K562 (cell line): ENCODE measurements around the gene FAM193A. TPM values are rescaled to one million over a fixed set of nuclear protein-coding genes. Genes with fewer than 3 reads are reported as not detected.

Source experiments
- ATAC-seq: fragments of 200-7000 bp; cut with Tn5 transposase; 3 replicates; pipeline ENCODE4 v1.9.1; 2020; ENCODE audit warnings: moderate library complexity
- BruUV-seq: library from RNA; stranded (reverse); fragments of 400-500 nt; replicated peaks from 2 replicates; lab custom pipeline; 2021; lab: Mats Ljungman, UMichigan
- CTCF ChIA-PET: fragments of 300-600 bp; formaldehyde crosslinking; extraction: SDS; loops from one replicate; lab custom pipeline; 2021; ENCODE audit warnings: low intra/inter-chr PET ratio; lab: Yijun Ruan, JAX
- POLR2A ChIA-PET: fragments of 300-600, 350-650 bp; sonication (Branson Sonifier 250); formaldehyde crosslinking; extraction: SDS; loops from one replicate; lab custom pipeline; 2021; ENCODE audit warnings: antibody characterized with exemption, inconsistent platforms; lab: Yijun Ruan, JAX
- DNase-seq, 4 experiments: peaks; one replicate each; pipeline versions ENCODE4 v3.0.0 to v3.0.0-alpha.2; 2011 to 2018; ENCODE audit warnings: low spot score in 3 of 4, mixed read lengths in 3 of 4; ENCODE audit errors: extremely low read depth in 1 of 4
- FAIRE-seq: peaks from 2 replicates; lab custom pipeline; 2011; peaks lifted over from hg19 to GRCh38; lab: Jason Lieb, UNC
- H2AFZ ChIP-seq: 2 replicates; pipeline ENCODE4 v1.6.0; 2011; ENCODE audit warnings: low read depth, low read length, control low read depth, inconsistent platforms
- H3K27ac ChIP-seq: fragments of 200-600 bp; 3 replicates; pipeline ENCODE4 v1.8.0; 2011; ENCODE audit warnings: low read depth, mild to moderate bottlenecking, control low read depth, inconsistent platforms, low read length, moderate library complexity, mixed read lengths; ENCODE audit errors: extremely low read depth
- H3K27me3 ChIP-seq, 2 experiments: fragments of 300-600 bp in 1 of 2; 2 replicates in 1 of 2; 3 replicates in 1 of 2; pipeline versions ENCODE4 v1.6.0 to v1.8.0; 2011; ENCODE audit warnings: inconsistent platforms in 2 of 2, low read length in 2 of 2, mild to moderate bottlenecking in 1 of 2, mixed read lengths in 1 of 2, moderate library complexity in 1 of 2; ENCODE audit not compliant: control insufficient read depth in 2 of 2, insufficient read depth in 2 of 2
- H3K36me3 ChIP-seq: fragments of 300-600 bp; 3 replicates; pipeline ENCODE4 v1.8.0; 2011; ENCODE audit warnings: mild to moderate bottlenecking, low read length, inconsistent platforms; ENCODE audit not compliant: control insufficient read depth, insufficient read depth
- H3K4me1 ChIP-seq, 2 experiments: fragments of 200-600 bp in 1 of 2; replicated peaks in 1 of 2; 2 replicates in 1 of 2; 3 replicates in 1 of 2; pipeline versions ENCODE4 v1.5.1 to v1.8.0; 2011; ENCODE audit warnings: inconsistent platforms in 2 of 2, low read length in 2 of 2, mild to moderate bottlenecking in 1 of 2, mixed read lengths in 1 of 2, moderate library complexity in 1 of 2; ENCODE audit not compliant: control insufficient read depth in 2 of 2, insufficient read depth in 2 of 2
- H3K4me2 ChIP-seq: 2 replicates; pipeline ENCODE4 v1.6.1; 2011; ENCODE audit warnings: low read length, control low read depth, inconsistent platforms, mixed read lengths; ENCODE audit not compliant: insufficient read depth
- H3K4me3 ChIP-seq: fragments of 200-600 bp; sonication (generic), shearing (Covaris generic); 2 replicates; pipeline ENCODE4 v1.5.1; 2016; ENCODE audit warnings: control low read depth, inconsistent platforms
- H3K79me2 ChIP-seq: fragments of 200-600 bp; 3 replicates; pipeline ENCODE4 v1.8.0; 2011; ENCODE audit warnings: low read length, inconsistent platforms; ENCODE audit not compliant: control insufficient read depth, insufficient read depth
- H3K9ac ChIP-seq, 2 experiments: 2 replicates each; pipeline versions ENCODE4 v1.6.0 to v1.6.1; 2011; ENCODE audit warnings: low read depth in 2 of 2, low read length in 2 of 2, control low read depth in 1 of 2, inconsistent platforms in 1 of 2, mild to moderate bottlenecking in 1 of 2, mixed read lengths in 1 of 2; ENCODE audit not compliant: insufficient read depth in 1 of 2
- H3K9me1 ChIP-seq: one replicate; pipeline ENCODE4 v1.6.0; 2011; ENCODE audit warnings: inconsistent platforms, mild to moderate bottlenecking, low read length, moderate library complexity; ENCODE audit not compliant: control insufficient read depth, insufficient read depth
- H3K9me3 ChIP-seq: replicated peaks from 2 replicates; pipeline ENCODE4 v1.5.1; 2011; ENCODE audit warnings: low read depth, low read length, inconsistent platforms; ENCODE audit not compliant: control insufficient read depth, insufficient read depth
- H4K20me1 ChIP-seq: replicated peaks from 2 replicates; pipeline ENCODE4 v1.6.1; 2011; ENCODE audit warnings: low read length, inconsistent platforms, mixed read lengths; ENCODE audit not compliant: control insufficient read depth, insufficient read depth
- FOS ChIP-seq: IDR thresholded peaks from 3 replicates; pipeline ENCODE4 v1.6.1; 2011; ENCODE audit not compliant: insufficient read length; ENCODE audit errors: extremely low read depth
- RAD51 ChIP-seq: fragments of 450-650 bp; IDR thresholded peaks from 2 replicates; pipeline ENCODE4 v1.7.1; 2016; ENCODE audit warnings: low read depth, mild to moderate bottlenecking, borderline replicate concordance
- SMARCA5 ChIP-seq: fragments of 450-650 bp; IDR thresholded peaks from 2 replicates; pipeline ENCODE4 v1.6.1; 2016
- SPI1 ChIP-seq: IDR thresholded peaks from 2 replicates; pipeline ENCODE4 v1.6.1; 2011; ENCODE audit warnings: low read depth, low read length, control low read depth, borderline replicate concordance
- YY1 ChIP-seq, 3 experiments: IDR thresholded peaks; 2 replicates each; pipeline ENCODE4 v1.6.1; 2011; ENCODE audit warnings: low read length in 2 of 3, mild to moderate bottlenecking in 2 of 3, moderate library complexity in 2 of 3, borderline replicate concordance in 1 of 3, control low read depth in 1 of 3, low read depth in 1 of 3; ENCODE audit not compliant: insufficient read depth in 3 of 3, insufficient replicate concordance in 2 of 3, control insufficient read depth in 1 of 3, insufficient read length in 1 of 3; ENCODE audit errors: extremely low read depth in 1 of 3
- ZNF311 ChIP-seq: fragments of 250-450 bp; sonication (Bioruptor Pico); IDR thresholded peaks from 2 replicates; pipeline ENCODE4 v1.4.0; 2020; ENCODE audit warnings: mild to moderate bottlenecking, moderate library complexity
- ZNF778 ChIP-seq: fragments of 450-650 bp; formaldehyde crosslinking; IDR thresholded peaks from 2 replicates; pipeline ENCODE4 v1.4.0; 2020; ENCODE audit warnings: mild to moderate bottlenecking, moderate library complexity
- WGBS: fragments of 100-300 bp; shearing (Covaris generic); methylation state at CpG from one replicate; pipeline ENCODE4 v1.1.6; 2016; ENCODE audit warnings: low coverage, mixed read lengths; ENCODE audit not compliant: insufficient coverage; ENCODE audit errors: missing lambda C conversion rate; 5-methylcytosine and 5-hydroxymethylcytosine counted together
- in situ Hi-C: fragments of 300-500 bp; cut with MboI; formaldehyde crosslinking; loops from 4 replicates; pipeline ENCODE4 v1.15.0; 2018; ENCODE audit warnings: inconsistent platforms, mixed read lengths
- intact Hi-C: fragments of 100-400 bp; cut with micrococcal nuclease; formaldehyde crosslinking; loops from 2 replicates; pipeline ENCODE4 v1.14.2; 2022
- polyA plus RNA-seq, 8 experiments: library from polyadenylated mRNA; depleted of rRNA in 4 of 8; stranded (reverse) in 5 of 8; unstranded in 3 of 8; fragments of >200 nt; fragmentation: Nextera tagmentation in 2 of 8; fragmentation: Illumina TruSeq in 1 of 8; extraction: Ambion mirVana in 2 of 8; extraction: Trizol in 1 of 8; gene quantifications; 2 replicates each; pipeline versions ENCODE4 v1.2.1 to v1.2.3, GENCODE V29; 2011 to 2014; ENCODE audit warnings: inconsistent platforms in 1 of 8, missing spikeins in 1 of 8
- total RNA-seq, 7 experiments: library from RNA; depleted of rRNA in 6 of 7; stranded (reverse); fragments of >200 nt in 6 of 7; fragmentation: Illumina TruSeq in 2 of 7; extraction: Trizol in 2 of 7; gene quantifications; 2 replicates each; pipeline versions ENCODE4 v1.2.1 to v1.2.3, GENCODE V29; 2011 to 2021; ENCODE audit warnings: low replicate concordance in 1 of 7
- TF ChIP-seq, protein P1 (sequence below): fragments of 150-350 bp; conservative IDR thresholded peaks from 2 replicates; pipeline ENCODE4 v1.6.1; 2014; ENCODE audit warnings: low read length
- TF ChIP-seq, protein P2 (sequence below): fragments of 450-650 bp; formaldehyde crosslinking; IDR thresholded peaks from 2 replicates; pipeline ENCODE4 v1.4.0; 2020; ENCODE audit warnings: mild to moderate bottlenecking, moderate library complexity

FAM193A gene
- total and polyA plus RNA-seq, 9 of the 15 experiments (the other 6 are each of a cell fraction or from before 2014, with no cell fraction given): 0.46 to 24.6 (median 9.6) TPM

DNA sequence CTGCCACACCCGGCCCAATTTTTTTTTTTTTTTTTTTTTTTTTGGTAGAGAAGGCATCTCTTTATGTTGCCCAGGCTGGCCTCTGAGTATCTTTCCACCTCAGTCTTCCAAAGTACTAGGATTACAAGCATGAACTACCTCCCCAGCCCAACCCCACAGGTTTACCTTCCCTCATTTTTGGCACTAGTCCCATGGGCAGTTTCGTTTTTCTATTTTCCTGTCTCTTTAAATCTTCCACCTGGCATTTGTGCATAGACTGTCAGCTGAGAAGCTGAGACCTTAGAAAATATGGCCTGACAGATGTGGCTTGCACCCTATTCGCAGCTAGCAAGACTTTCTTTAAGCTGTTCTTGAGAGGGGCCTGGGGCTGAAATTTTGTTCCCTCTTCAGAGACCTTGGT lies 191.8 kb downstream of the FAM193A start:
- Histone ChIP-seq H3K36me3 (peaks cover 39% of the 10 kb centered on the region; the same call in 2 of the 3 replicates), H3K4me1 (peaks cover 0 to 6% of the 10 kb centered on the region in 2 experiments; a peak in 1 of 5 replicates), H3K9me3 (no peaks in the 10 kb centered on the region), H3K4me2 (no peak overlapping the region), H3K79me2 (no peaks in the 10 kb centered on the region), H3K27me3 (no peaks in the 10 kb centered on the region), H2AFZ (no peak overlapping the region), H3K27ac (no peak overlapping the region), H3K4me3 (no peak overlapping the region), H3K9me1 (no peaks in the 10 kb centered on the region), H4K20me1 (no peaks in the 10 kb centered on the region), H3K9ac (no peak overlapping the region)
- in situ Hi-C loops (no loop called here), intact Hi-C loops (no loop called here)
- 80% methylated on average over 3 of the region's 3 CpGs for WGBS
- ChIA-PET POLR2A (interaction anchor here (1.0 to 1.3 kb wide), 4 partner anchors 10 to 38 kb away, joined by 3 to 4 read pairs (median 3); no protein-coding TSS in a partner anchor), CTCF (no interaction called here)
- ATAC-seq: no peak
- FAIRE-seq: no peak
- no TSS peak for BruUV-seq
- no peak for DNase-seq
- TF ChIP-seq SMARCA5 (no peak), ZNF311 (no peak)

- peaks cover 40% of the 10 kb centered on the region; the same call in 2 of the 3 replicates for H3K36me3 ChIP-seq
- no peaks in the 10 kb centered on the region for H3K9me1 ChIP-seq
- FAIRE-seq: no peak
- DNase-seq: no peak
- H3K79me2 ChIP-seq: no peaks in the 10 kb centered on the region
- intact Hi-C loops: no loop called here
- no peaks in the 10 kb centered on the region for H4K20me1 ChIP-seq
- H3K9ac ChIP-seq: no peak overlapping the region
- in situ Hi-C loops: no loop called here
- ChIA-PET CTCF (no interaction called here), POLR2A (interaction anchor here (1.0 kb wide), 2 partner anchors 11 to 27 kb away, joined by 3 to 4 read pairs; partner anchors contain the start of gene TNIP2)
- no peaks in the 10 kb centered on the region for H3K9me3 ChIP-seq
- H3K4me3 ChIP-seq: no peak overlapping the region
- no peak overlapping the region for H3K4me2 ChIP-seq
- H2AFZ ChIP-seq: no peak overlapping the region
- no TSS peak for BruUV-seq
- H3K4me1 ChIP-seq: peaks cover 0 to 12% of the 10 kb centered on the region in 2 experiments; a peak in 1 of 5 replicates
- no peak for ATAC-seq
- no peaks in the 10 kb centered on the region for H3K27me3 ChIP-seq
- no peak overlapping the region for H3K27ac ChIP-seq
- WGBS: 92% methylated on average over 9 of the region's 12 CpGs
- TF ChIP-seq ZNF778 (no peak), YY1 (IDR thresholded peaks at IDR 0.05; ENCODE audit: borderline replicate concordance in 1 of 3, control insufficient read depth in 1 of 3, extremely low read depth in 1 of 3, insufficient read depth in 3 of 3, insufficient read length in 1 of 3, insufficient replicate concordance in 2 of 3, low read depth in 1 of 3, low read length in 2 of 3) (no peak), RAD51 (no peak), FOS (no peak), SPI1 (no peak)
- TF ChIP-seq, protein P1, sequence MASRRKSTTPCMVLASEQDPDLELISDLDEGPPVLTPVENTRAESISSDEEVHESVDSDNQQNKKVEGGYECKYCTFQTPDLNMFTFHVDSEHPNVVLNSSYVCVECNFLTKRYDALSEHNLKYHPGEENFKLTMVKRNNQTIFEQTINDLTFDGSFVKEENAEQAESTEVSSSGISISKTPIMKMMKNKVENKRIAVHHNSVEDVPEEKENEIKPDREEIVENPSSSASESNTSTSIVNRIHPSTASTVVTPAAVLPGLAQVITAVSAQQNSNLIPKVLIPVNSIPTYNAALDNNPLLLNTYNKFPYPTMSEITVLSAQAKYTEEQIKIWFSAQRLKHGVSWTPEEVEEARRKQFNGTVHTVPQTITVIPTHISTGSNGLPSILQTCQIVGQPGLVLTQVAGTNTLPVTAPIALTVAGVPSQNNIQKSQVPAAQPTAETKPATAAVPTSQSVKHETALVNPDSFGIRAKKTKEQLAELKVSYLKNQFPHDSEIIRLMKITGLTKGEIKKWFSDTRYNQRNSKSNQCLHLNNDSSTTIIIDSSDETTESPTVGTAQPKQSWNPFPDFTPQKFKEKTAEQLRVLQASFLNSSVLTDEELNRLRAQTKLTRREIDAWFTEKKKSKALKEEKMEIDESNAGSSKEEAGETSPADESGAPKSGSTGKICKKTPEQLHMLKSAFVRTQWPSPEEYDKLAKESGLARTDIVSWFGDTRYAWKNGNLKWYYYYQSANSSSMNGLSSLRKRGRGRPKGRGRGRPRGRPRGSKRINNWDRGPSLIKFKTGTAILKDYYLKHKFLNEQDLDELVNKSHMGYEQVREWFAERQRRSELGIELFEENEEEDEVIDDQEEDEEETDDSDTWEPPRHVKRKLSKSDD: no peak
- TF ChIP-seq, protein P2, sequence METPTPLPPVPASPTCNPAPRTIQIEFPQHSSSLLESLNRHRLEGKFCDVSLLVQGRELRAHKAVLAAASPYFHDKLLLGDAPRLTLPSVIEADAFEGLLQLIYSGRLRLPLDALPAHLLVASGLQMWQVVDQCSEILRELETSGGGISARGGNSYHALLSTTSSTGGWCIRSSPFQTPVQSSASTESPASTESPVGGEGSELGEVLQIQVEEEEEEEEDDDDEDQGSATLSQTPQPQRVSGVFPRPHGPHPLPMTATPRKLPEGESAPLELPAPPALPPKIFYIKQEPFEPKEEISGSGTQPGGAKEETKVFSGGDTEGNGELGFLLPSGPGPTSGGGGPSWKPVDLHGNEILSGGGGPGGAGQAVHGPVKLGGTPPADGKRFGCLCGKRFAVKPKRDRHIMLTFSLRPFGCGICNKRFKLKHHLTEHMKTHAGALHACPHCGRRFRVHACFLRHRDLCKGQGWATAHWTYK (CRISPR knock-in tag): no peak
These were observed 192.5 kb downstream of the FAM193A start for GRCh38 chr4:2728806-2729532.
